ENCODE data around the gene TRMT11.

TRMT11 gene

DNA sequence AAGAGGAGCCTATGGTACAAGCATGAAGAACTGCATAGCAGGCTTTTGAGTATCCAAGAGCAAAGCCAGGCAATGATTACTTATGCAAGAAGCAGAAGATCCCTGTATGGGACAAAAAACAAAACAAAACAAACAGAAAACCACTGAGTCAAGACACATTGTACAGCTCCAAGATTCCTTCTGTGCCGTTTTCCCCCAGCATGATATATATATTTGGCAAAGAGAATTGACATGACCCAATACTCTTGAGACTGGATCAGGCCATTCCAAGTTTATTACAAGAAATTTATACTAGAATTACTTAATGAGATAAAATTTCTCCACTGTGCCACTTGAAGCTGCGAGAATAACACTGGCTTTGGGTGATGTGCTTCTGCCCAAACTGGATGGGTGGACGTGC lies 65.5 kb downstream of the TRMT11 start:
- Histone ChIP-seq H2BK5ac (ENCODE audit: low read depth, low read length, poor library complexity) (no peak overlapping the region), H4K12ac (ENCODE audit: low read depth, low read length) (no peak overlapping the region), H3K14ac (ENCODE audit: low read length) (no peak overlapping the region), H2AFZ (ENCODE audit: insufficient read depth, low read length, poor library complexity) (no peak overlapping the region), H2BK120ac (ENCODE audit: insufficient read depth, low read length, poor library complexity) (no peak overlapping the region), H3K4me3 (ENCODE audit: low read depth, low read length) (no peak overlapping the region), H3K36me3 (ENCODE audit: control insufficient read depth in 1 of 2, insufficient read depth in 2 of 2, low read length in 2 of 2) (peaks cover 2 to 10% of the 10 kb centered on the region in 2 experiments), H3K79me2 (ENCODE audit: control insufficient read depth, insufficient read depth, low read length, poor library complexity) (no peaks in the 10 kb centered on the region), H3K9me3 (ENCODE audit: insufficient read depth, low read depth, low read length) (no peaks in the 10 kb centered on the region), H3K9ac (ENCODE audit: low read length) (no peak overlapping the region), H2AK5ac (ENCODE audit: low read length) (no peak overlapping the region), H4K8ac (ENCODE audit: low read depth, low read length) (no peak overlapping the region), H3K18ac (ENCODE audit: low read length) (no peak overlapping the region), H3K23ac (ENCODE audit: low read length) (no peak overlapping the region), H3K79me1 (ENCODE audit: low read length) (no peaks in the 10 kb centered on the region), H3K4me1 (ENCODE audit: control insufficient read depth in 1 of 2, insufficient read depth in 2 of 2, low read length in 2 of 2) (peaks cover 3 to 6% of the 10 kb centered on the region in 2 experiments), H3K27me3 (ENCODE audit: insufficient read depth, low read length) (no peaks in the 10 kb centered on the region), H4K91ac (ENCODE audit: low read depth, low read length) (no peak overlapping the region), H3K4me2 (ENCODE audit: low read length) (no peak overlapping the region), H2BK12ac (ENCODE audit: low read length) (no peak overlapping the region), H3K27ac (ENCODE audit: low read depth, low read length) (no peak overlapping the region), H3K4ac (ENCODE audit: low read depth, low read length) (no peak overlapping the region)
- no CpG with 5 or more reads among the region's 3 CpGs for WGBS (ENCODE audit: extremely low coverage, insufficient coverage, insufficient read length)
- no peak for DNase-seq

DNA sequence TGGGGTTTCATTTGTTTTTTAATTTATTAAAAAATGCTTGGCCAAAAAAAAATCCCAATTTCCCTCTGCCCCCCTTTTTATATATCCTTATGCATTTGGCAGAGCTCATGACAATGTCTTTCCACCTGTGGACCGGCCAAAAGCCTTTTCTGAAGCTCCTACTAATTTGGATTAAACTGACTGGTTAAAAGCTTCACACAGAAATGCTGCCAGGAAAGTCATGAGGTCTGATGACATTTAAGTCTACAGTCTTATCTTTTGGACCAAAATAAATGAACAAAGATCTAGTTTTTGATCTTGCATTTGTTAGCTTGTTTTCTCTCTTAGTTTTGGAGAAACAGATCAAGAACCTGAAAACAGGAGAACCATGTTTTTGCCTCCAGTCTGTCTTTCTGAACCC lies 66.1 kb downstream of the TRMT11 start:
- Histone ChIP-seq H3K14ac (ENCODE audit: low read length) (no peak overlapping the region), H4K91ac (ENCODE audit: low read depth, low read length) (no peak overlapping the region), H3K4ac (ENCODE audit: low read depth, low read length) (no peak overlapping the region), H3K18ac (ENCODE audit: low read length) (no peak overlapping the region), H3K9me3 (ENCODE audit: insufficient read depth, low read depth, low read length) (no peaks in the 10 kb centered on the region), H3K9ac (ENCODE audit: low read length) (no peak overlapping the region), H2BK12ac (ENCODE audit: low read length) (no peak overlapping the region), H2BK120ac (ENCODE audit: insufficient read depth, low read length, poor library complexity) (no peak overlapping the region), H2BK5ac (ENCODE audit: low read depth, low read length, poor library complexity) (no peak overlapping the region), H3K27ac (ENCODE audit: low read depth, low read length) (no peak overlapping the region), H3K4me3 (ENCODE audit: low read depth, low read length) (no peak overlapping the region), H3K36me3 (ENCODE audit: control insufficient read depth in 1 of 2, insufficient read depth in 2 of 2, low read length in 2 of 2) (peaks cover 1 to 6% of the 10 kb centered on the region in 2 experiments), H3K79me2 (ENCODE audit: control insufficient read depth, insufficient read depth, low read length, poor library complexity) (no peaks in the 10 kb centered on the region), H2AK5ac (ENCODE audit: low read length) (no peak overlapping the region), H3K27me3 (ENCODE audit: insufficient read depth, low read length) (no peaks in the 10 kb centered on the region), H4K12ac (ENCODE audit: low read depth, low read length) (no peak overlapping the region), H3K23ac (ENCODE audit: low read length) (no peak overlapping the region), H2AFZ (ENCODE audit: insufficient read depth, low read length, poor library complexity) (no peak overlapping the region), H3K4me1 (ENCODE audit: control insufficient read depth in 1 of 2, insufficient read depth in 2 of 2, low read length in 2 of 2) (peaks cover 3 to 6% of the 10 kb centered on the region in 2 experiments), H3K79me1 (ENCODE audit: low read length) (no peaks in the 10 kb centered on the region), H4K8ac (ENCODE audit: low read depth, low read length) (no peak overlapping the region), H3K4me2 (ENCODE audit: low read length) (no peak overlapping the region)
- no CpG with 5 or more reads among the region's 1 CpG for WGBS (ENCODE audit: extremely low coverage, insufficient coverage, insufficient read length)
- no peak for DNase-seq

DNA sequence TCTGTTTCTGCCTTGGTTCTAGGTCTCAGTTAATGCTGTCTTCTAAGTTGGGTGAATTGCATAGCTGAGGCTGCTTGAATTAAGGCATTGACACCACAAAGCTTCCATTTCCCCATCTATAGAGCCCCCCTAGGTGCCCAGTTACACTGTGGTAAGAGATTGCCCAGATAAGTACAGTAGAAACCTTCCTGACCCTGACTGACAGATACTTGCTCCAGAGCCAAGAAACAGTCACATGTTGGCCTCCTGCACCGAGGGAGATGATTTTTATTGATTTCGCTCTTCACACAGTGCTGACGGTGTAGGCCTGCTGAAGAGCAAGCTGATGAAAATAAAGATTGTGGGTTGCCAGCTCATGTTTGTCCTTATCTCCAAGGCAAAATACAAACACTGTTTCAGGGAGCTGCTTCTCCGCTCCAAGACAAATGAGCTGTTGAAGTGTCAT lies 67.9 kb downstream of the TRMT11 start:
- no CpG with 5 or more reads among the region's 4 CpGs for WGBS (ENCODE audit: extremely low coverage, insufficient coverage, insufficient read length)
- no peak overlapping the region for H2AK5ac ChIP-seq (ENCODE audit: low read length)
- no peak overlapping the region for H3K9ac ChIP-seq (ENCODE audit: low read length)
- H2BK120ac ChIP-seq (ENCODE audit: insufficient read depth, low read length, poor library complexity) = no peak overlapping the region
- DNase-seq = peak; percentile 21 to 62
- no peaks in the 10 kb centered on the region for H3K27me3 ChIP-seq (ENCODE audit: insufficient read depth, low read length)
- no peak overlapping the region for H4K12ac ChIP-seq (ENCODE audit: low read depth, low read length)
- no peak overlapping the region for H4K91ac ChIP-seq (ENCODE audit: low read depth, low read length)
- H3K36me3 ChIP-seq (ENCODE audit: control insufficient read depth in 1 of 2, insufficient read depth in 2 of 2, low read length in 2 of 2) = peaks cover 0 to 3% of the 10 kb centered on the region in 2 experiments
- no peak overlapping the region for H2BK5ac ChIP-seq (ENCODE audit: low read depth, low read length, poor library complexity)
- H3K23ac ChIP-seq (ENCODE audit: low read length) = no peak overlapping the region
- no peak overlapping the region for H3K4me2 ChIP-seq (ENCODE audit: low read length)
- H3K4ac ChIP-seq (ENCODE audit: low read depth, low read length) = no peak overlapping the region
- no peak overlapping the region for H2BK12ac ChIP-seq (ENCODE audit: low read length)
- H4K8ac ChIP-seq (ENCODE audit: low read depth, low read length) = no peak overlapping the region
- H3K18ac ChIP-seq (ENCODE audit: low read length) = no peak overlapping the region
- no peak overlapping the region for H3K14ac ChIP-seq (ENCODE audit: low read length)
- no peaks in the 10 kb centered on the region for H3K79me2 ChIP-seq (ENCODE audit: control insufficient read depth, insufficient read depth, low read length, poor library complexity)
- no peak overlapping the region for H2AFZ ChIP-seq (ENCODE audit: insufficient read depth, low read length, poor library complexity)
- H3K9me3 ChIP-seq (ENCODE audit: insufficient read depth, low read depth, low read length) = no peaks in the 10 kb centered on the region
- H3K4me3 ChIP-seq (ENCODE audit: low read depth, low read length) = no peak overlapping the region
- no peaks in the 10 kb centered on the region for H3K79me1 ChIP-seq (ENCODE audit: low read length)
- peaks cover 3 to 6% of the 10 kb centered on the region in 2 experiments for H3K4me1 ChIP-seq (ENCODE audit: control insufficient read depth in 1 of 2, insufficient read depth in 2 of 2, low read length in 2 of 2)
- no peak overlapping the region for H3K27ac ChIP-seq (ENCODE audit: low read depth, low read length)

DNA sequence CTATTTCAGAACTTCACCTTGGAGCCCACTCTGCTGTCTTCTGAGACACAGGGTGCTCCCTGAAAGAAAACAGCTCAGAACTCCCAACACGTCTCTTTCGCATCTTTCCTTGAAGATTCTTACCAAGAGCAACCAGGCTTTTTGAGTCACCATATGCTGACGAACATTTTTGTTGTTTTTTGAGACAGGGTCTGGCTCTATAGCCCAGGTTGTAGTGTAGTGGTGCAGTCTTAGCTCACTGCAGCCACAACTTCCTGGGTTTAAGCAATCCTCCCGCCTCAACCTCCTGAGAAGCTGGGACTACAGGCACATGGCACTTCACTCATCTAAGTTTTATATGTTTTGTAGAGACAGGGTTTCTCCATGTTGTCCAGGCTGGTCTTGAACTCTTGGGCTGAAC lies 68.5 kb downstream of the TRMT11 start:
- Histone ChIP-seq H3K4me3 (ENCODE audit: low read depth, low read length) (no peak overlapping the region), H4K91ac (ENCODE audit: low read depth, low read length) (no peak overlapping the region), H3K79me1 (ENCODE audit: low read length) (no peaks in the 10 kb centered on the region), H2BK12ac (ENCODE audit: low read length) (no peak overlapping the region), H3K14ac (ENCODE audit: low read length) (no peak overlapping the region), H3K9ac (ENCODE audit: low read length) (no peak overlapping the region), H3K18ac (ENCODE audit: low read length) (no peak overlapping the region), H3K79me2 (ENCODE audit: control insufficient read depth, insufficient read depth, low read length, poor library complexity) (no peaks in the 10 kb centered on the region), H4K8ac (ENCODE audit: low read depth, low read length) (no peak overlapping the region), H3K9me3 (ENCODE audit: insufficient read depth, low read depth, low read length) (no peaks in the 10 kb centered on the region), H3K27me3 (ENCODE audit: insufficient read depth, low read length) (no peaks in the 10 kb centered on the region), H3K4me2 (ENCODE audit: low read length) (no peak overlapping the region), H2AFZ (ENCODE audit: insufficient read depth, low read length, poor library complexity) (no peak overlapping the region), H3K4me1 (ENCODE audit: control insufficient read depth in 1 of 2, insufficient read depth in 2 of 2, low read length in 2 of 2) (peaks cover 3 to 6% of the 10 kb centered on the region in 2 experiments), H2BK120ac (ENCODE audit: insufficient read depth, low read length, poor library complexity) (no peak overlapping the region), H3K27ac (ENCODE audit: low read depth, low read length) (no peak overlapping the region), H2AK5ac (ENCODE audit: low read length) (no peak overlapping the region), H3K4ac (ENCODE audit: low read depth, low read length) (no peak overlapping the region), H3K36me3 (ENCODE audit: control insufficient read depth in 1 of 2, insufficient read depth in 2 of 2, low read length in 2 of 2) (peaks cover 0 to 3% of the 10 kb centered on the region in 2 experiments), H2BK5ac (ENCODE audit: low read depth, low read length, poor library complexity) (no peak overlapping the region), H3K23ac (ENCODE audit: low read length) (no peak overlapping the region), H4K12ac (ENCODE audit: low read depth, low read length) (no peak overlapping the region)
- WGBS (ENCODE audit: extremely low coverage, insufficient coverage, insufficient read length) = no CpG with 5 or more reads among the region's 4 CpGs
- DNase-seq = peak in 1 of 2 donors; percentile 25
